Thymus (tissue), 11 donors: ENCODE data around the gene TTLL5. TPM values are rescaled to one million over a fixed set of nuclear protein-coding genes. Genes with fewer than 3 reads are reported as not detected.

ENCODE experiments used
- DNase-seq, 9 donors: peaks; one replicate each; pipeline ENCODE4 v3.0.0-alpha.2; 2013; ENCODE audit warnings: low spot score in 9 of 9, low read depth in 6 of 9, missing footprints in 1 of 9
- H3K27ac ChIP-seq, 2 donors: one replicate each; pipeline ENCODE4 v1.5.1; 2013; ENCODE audit warnings: control low read depth in 1 of 2, low read depth in 1 of 2, low read length in 1 of 2, mild to moderate bottlenecking in 1 of 2, moderate library complexity in 1 of 2
- H3K27me3 ChIP-seq, 2 donors: one replicate each; pipeline ENCODE4 v1.5.1; 2013; ENCODE audit warnings: low read length in 1 of 2; ENCODE audit not compliant: control insufficient read depth in 2 of 2, insufficient read depth in 1 of 2
- H3K36me3 ChIP-seq, 2 donors: one replicate each; pipeline ENCODE4 v1.5.1; 2013; ENCODE audit warnings: low read length in 1 of 2, mild to moderate bottlenecking in 1 of 2, moderate library complexity in 1 of 2; ENCODE audit not compliant: control insufficient read depth in 2 of 2, insufficient read depth in 2 of 2
- H3K4me1 ChIP-seq, 2 donors: one replicate each; pipeline ENCODE4 v1.5.1; 2013; ENCODE audit warnings: low read length in 2 of 2; ENCODE audit not compliant: control insufficient read depth in 2 of 2, insufficient read depth in 2 of 2
- H3K4me3 ChIP-seq, 2 donors: one replicate each; pipeline ENCODE4 v1.5.1; 2013; ENCODE audit warnings: low read length in 2 of 2, control low read depth in 1 of 2, mild to moderate bottlenecking in 1 of 2
- H3K9me3 ChIP-seq, 2 donors: one replicate each; pipeline ENCODE4 v1.5.1; 2013; ENCODE audit warnings: low read length in 1 of 2, mild to moderate bottlenecking in 1 of 2; ENCODE audit not compliant: control insufficient read depth in 2 of 2, insufficient read depth in 1 of 2
- WGBS: extraction: QIAGEN DNeasy Blood & Tissue Kit; methylation state at CpG from one replicate; pipeline ENCODE4 v1.1.7; 2013; 5-methylcytosine and 5-hydroxymethylcytosine counted together
- polyA plus RNA-seq: library from polyadenylated mRNA; stranded (reverse); fragments of 200-250 nt; gene quantifications from one replicate; pipeline ENCODE4 v1.2.3, GENCODE V29; 2013
- total RNA-seq: library from RNA; stranded (reverse); fragments of 120-200 nt; gene quantifications from one replicate; pipeline ENCODE4 v1.2.4, GENCODE V29; 2013
- donor health status: healthy.

TTLL5 gene
- total and polyA plus RNA-seq, 2 donors, result 11.5 to 15.2 TPM

GRCh38 chr14:75888945-75889344, 227.9 kb downstream of the TTLL5 start:
- over 99% methylated on average over 2 of the region's 2 CpGs for WGBS

GRCh38 chr14:75896341-75896740, 235.3 kb downstream of the TTLL5 start:
- 85% methylated on average over 2 of the region's 2 CpGs for WGBS
- H3K9me3 ChIP-seq, result no peaks in the 10 kb centered on the region
- no peak for DNase-seq
- no peak overlapping the region for H3K27ac ChIP-seq
- no peaks in the 10 kb centered on the region for H3K4me1 ChIP-seq
- peaks cover 0 to 3% of the 10 kb centered on the region in 2 donors for H3K36me3 ChIP-seq
- H3K27me3 ChIP-seq, result no peaks in the 10 kb centered on the region
- no peak overlapping the region for H3K4me3 ChIP-seq

More at GRCh38 chr14:75888945-75889344, 227.9 kb downstream of the TTLL5 start:
- DNase-seq, result no peak
- no peaks in the 10 kb centered on the region for H3K9me3 ChIP-seq
- H3K36me3 ChIP-seq, result peaks cover 0 to 3% of the 10 kb centered on the region in 2 donors
- no peak overlapping the region for H3K4me3 ChIP-seq
- H3K27me3 ChIP-seq, result no peaks in the 10 kb centered on the region
- H3K27ac ChIP-seq, result no peak overlapping the region
- no peaks in the 10 kb centered on the region for H3K4me1 ChIP-seq

GRCh38 chr14:75904311-75904710, 243.3 kb downstream of the TTLL5 start:
- no peak for DNase-seq
- Histone ChIP-seq H3K27ac (no peak overlapping the region), H3K9me3 (no peaks in the 10 kb centered on the region), H3K4me1 (no peaks in the 10 kb centered on the region), H3K27me3 (no peaks in the 10 kb centered on the region), H3K4me3 (no peak overlapping the region), H3K36me3 (peaks cover 0 to 13% of the 10 kb centered on the region in 2 donors)
- WGBS, result 77% methylated on average over 3 of the region's 3 CpGs

GRCh38 chr14:75905147-75905904, 244.3 kb downstream of the TTLL5 start:
- Histone ChIP-seq H3K36me3 (peaks cover 0 to 13% of the 10 kb centered on the region in 2 donors), H3K27ac (no peak overlapping the region), H3K27me3 (no peaks in the 10 kb centered on the region), H3K9me3 (no peaks in the 10 kb centered on the region), H3K4me1 (no peaks in the 10 kb centered on the region), H3K4me3 (no peak overlapping the region)
- DNase-seq, result peak in 1 of 9 donors; percentile 23
- 78% methylated on average over 7 of the region's 7 CpGs for WGBS

- peaks cover 0 to 13% of the 10 kb centered on the region in 2 donors for H3K36me3 ChIP-seq
- no peaks in the 10 kb centered on the region for H3K9me3 ChIP-seq
- no peak overlapping the region for H3K27ac ChIP-seq
- H3K27me3 ChIP-seq, result no peaks in the 10 kb centered on the region
- 97% methylated on average over 5 of the region's 5 CpGs for WGBS
- H3K4me3 ChIP-seq, result no peak overlapping the region
- H3K4me1 ChIP-seq, result no peaks in the 10 kb centered on the region
- DNase-seq, result no peak
Measured at GRCh38 chr14:75906228-75906627, 245.2 kb downstream of the TTLL5 start.

GRCh38 chr14:75906680-75907280, 245.7 kb downstream of the TTLL5 start:
- 60% methylated on average over 4 of the region's 4 CpGs for WGBS
- H3K27me3 ChIP-seq, result no peaks in the 10 kb centered on the region
- H3K9me3 ChIP-seq, result no peaks in the 10 kb centered on the region
- no peaks in the 10 kb centered on the region for H3K4me1 ChIP-seq
- no peak overlapping the region for H3K4me3 ChIP-seq
- peak; percentile 18 to 69 (median 46) for DNase-seq
- peaks cover 0 to 13% of the 10 kb centered on the region in 2 donors for H3K36me3 ChIP-seq
- no peak overlapping the region for H3K27ac ChIP-seq

GRCh38 chr14:75907756-75908359, 246.8 kb downstream of the TTLL5 start:
- DNase-seq, result no peak
- H3K9me3 ChIP-seq, result no peaks in the 10 kb centered on the region
- no peak overlapping the region for H3K27ac ChIP-seq
- 97% methylated on average over 4 of the region's 4 CpGs for WGBS
- no peak overlapping the region for H3K4me3 ChIP-seq
- peaks cover 0 to 13% of the 10 kb centered on the region in 2 donors for H3K36me3 ChIP-seq
- no peaks in the 10 kb centered on the region for H3K27me3 ChIP-seq
- no peaks in the 10 kb centered on the region for H3K4me1 ChIP-seq

GRCh38 chr14:75909630-75910029, 248.6 kb downstream of the TTLL5 start:
- no peak overlapping the region for H3K27ac ChIP-seq
- H3K36me3 ChIP-seq, result peaks cover 0 to 9% of the 10 kb centered on the region in 2 donors
- H3K9me3 ChIP-seq, result no peaks in the 10 kb centered on the region
- no peak for DNase-seq
- H3K27me3 ChIP-seq, result no peaks in the 10 kb centered on the region
- WGBS, result 96% methylated on average over 3 of the region's 3 CpGs
- no peaks in the 10 kb centered on the region for H3K4me1 ChIP-seq
- no peak overlapping the region for H3K4me3 ChIP-seq

GRCh38 chr14:75910048-75910447, 249.0 kb downstream of the TTLL5 start:
- Histone ChIP-seq H3K4me1 (no peaks in the 10 kb centered on the region), H3K27ac (no peak overlapping the region), H3K9me3 (no peaks in the 10 kb centered on the region), H3K36me3 (peaks cover 0 to 9% of the 10 kb centered on the region in 2 donors), H3K4me3 (no peak overlapping the region), H3K27me3 (no peaks in the 10 kb centered on the region)
- no peak for DNase-seq
- WGBS, result 97% methylated on average over 2 of the region's 2 CpGs
